GM12878 (cell line): Measurements from ENCODE around the gene PHF20. TPM values are rescaled to one million over a fixed set of nuclear protein-coding genes. Genes with fewer than 3 reads are reported as not detected.

Experiments used
- ATAC-seq: fragments of 200-7000 bp; cut with Tn5 transposase; 3 replicates; pipeline ENCODE4 v1.9.1; 2020; ENCODE audit warnings: mild to moderate bottlenecking, moderate library complexity
- BruUV-seq: library from RNA; stranded (reverse); fragments of 400-500 nt; replicated peaks from 2 replicates; lab custom pipeline; 2021; lab: Mats Ljungman, UMichigan
- CTCF ChIA-PET: fragments of 300-600 bp; sonication (Branson Sonifier 250); formaldehyde crosslinking; extraction: SDS; loops from one replicate; lab custom pipeline; 2021; ENCODE audit warnings: inconsistent platforms; lab: Yijun Ruan, JAX
- POLR2A ChIA-PET: fragments of 350-600 bp; formaldehyde crosslinking; extraction: SDS; loops from one replicate; lab custom pipeline; 2021; ENCODE audit warnings: inconsistent platforms; lab: Charles Lee
- RAD21 ChIA-PET: fragments of 300-600 bp; sonication (Branson Sonifier 250); formaldehyde crosslinking; loops from one replicate; lab custom pipeline; 2023; ENCODE audit warnings: antibody characterized with exemption; ENCODE audit not compliant: unreplicated experiment; lab: Charles Lee
- SMC1A ChIA-PET: fragments of 300-600 bp; sonication (Branson Sonifier 250); formaldehyde crosslinking; loops from one replicate; lab custom pipeline; 2023; ENCODE audit not compliant: unreplicated experiment, uncharacterized antibody; lab: Charles Lee
- DNase-seq: peaks from one replicate; pipeline ENCODE4 v3.0.0-alpha.2; 2011; ENCODE audit warnings: low read depth, low spot score
- FAIRE-seq: peaks from 3 replicates; lab custom pipeline; 2011; peaks lifted over from hg19 to GRCh38; lab: Jason Lieb, UNC
- H2AFZ ChIP-seq: 2 replicates; pipeline ENCODE4 v1.6.0; 2011; ENCODE audit warnings: low read depth, low read length, control low read depth; ENCODE audit not compliant: control insufficient read depth
- H3K27ac ChIP-seq: 2 replicates; pipeline ENCODE4 v1.5.1; 2011; ENCODE audit warnings: control low read depth; ENCODE audit not compliant: control insufficient read depth, insufficient read depth
- H3K27me3 ChIP-seq, 2 experiments: replicated peaks in 1 of 2; 2 replicates each; pipeline versions ENCODE4 v1.6.0 to v1.6.1; 2011; ENCODE audit warnings: low read length in 1 of 2; ENCODE audit not compliant: control insufficient read depth in 2 of 2, insufficient read depth in 2 of 2
- H3K36me3 ChIP-seq, 2 experiments: 2 replicates each; pipeline ENCODE4 v1.5.1; 2011; ENCODE audit warnings: low read length in 1 of 2; ENCODE audit not compliant: control insufficient read depth in 2 of 2, insufficient read depth in 2 of 2
- H3K4me1 ChIP-seq: 2 replicates; pipeline ENCODE4 v1.6.1; 2011; ENCODE audit warnings: mild to moderate bottlenecking, low read length, moderate library complexity, mixed read lengths; ENCODE audit not compliant: control insufficient read depth, insufficient read depth
- H3K4me2 ChIP-seq: 2 replicates; pipeline ENCODE4 v1.6.0; 2011; ENCODE audit warnings: control low read depth; ENCODE audit not compliant: control insufficient read depth, insufficient read depth
- H3K4me3 ChIP-seq: fragments of 200-600 bp; sonication (generic); 2 replicates; pipeline ENCODE4 v1.5.1; 2016
- H3K79me2 ChIP-seq: 2 replicates; pipeline ENCODE4 v1.6.0; 2011; ENCODE audit warnings: low read length; ENCODE audit not compliant: control insufficient read depth, insufficient read depth
- H3K9ac ChIP-seq: 2 replicates; pipeline ENCODE4 v1.8.0; 2011; ENCODE audit warnings: low read length, control low read depth, mixed read lengths; ENCODE audit not compliant: control insufficient read depth, insufficient read depth
- H3K9me3 ChIP-seq: replicated peaks from 3 replicates; pipeline ENCODE4 v1.5.1; 2011; ENCODE audit warnings: mild to moderate bottlenecking, low read length; ENCODE audit not compliant: control insufficient read depth, insufficient read depth
- H4K20me1 ChIP-seq: 2 replicates; pipeline ENCODE4 v1.6.0; 2011; ENCODE audit not compliant: control insufficient read depth, insufficient read depth
- CUX1 ChIP-seq: IDR thresholded peaks from 2 replicates; pipeline ENCODE4 v1.6.1; 2012; ENCODE audit warnings: improper control_type of control experiment, low read depth, low read length; ENCODE audit not compliant: insufficient replicate concordance
- EZH2 ChIP-seq: IDR thresholded peaks from 2 replicates; pipeline ENCODE4 v1.6.1; 2012; ENCODE audit warnings: low read depth, mild to moderate bottlenecking, control low read depth, inconsistent platforms, low read length, borderline replicate concordance; ENCODE audit not compliant: control insufficient read depth
- FOS ChIP-seq: IDR thresholded peaks from 3 replicates; pipeline ENCODE4 v1.6.1; 2011; ENCODE audit warnings: borderline replicate concordance; ENCODE audit not compliant: insufficient read length; ENCODE audit errors: extremely low read depth
- FOXM1 ChIP-seq: IDR thresholded peaks from 2 replicates; pipeline ENCODE4 v1.6.1; 2012; ENCODE audit warnings: low read depth, mild to moderate bottlenecking, inconsistent platforms, low read length, moderate library complexity
- PBX3 ChIP-seq: IDR thresholded peaks from 2 replicates; pipeline ENCODE4 v1.6.1; 2011; ENCODE audit warnings: mild to moderate bottlenecking, low read depth, low read length, moderate library complexity; ENCODE audit not compliant: insufficient replicate concordance
- ZNF217 ChIP-seq: fragments of 450-650 bp; IDR thresholded peaks from 2 replicates; pipeline ENCODE4 v1.6.1; 2017; ENCODE audit warnings: antibody characterized with exemption, mild to moderate bottlenecking
- WGBS: methylation state at CpG from one replicate; pipeline ENCODE4 v1.1.6; 2016; ENCODE audit warnings: low lambda C conversion rate; ENCODE audit not compliant: insufficient replicate concordance, insufficient coverage; ENCODE audit errors: missing lambda C conversion rate; 5-methylcytosine and 5-hydroxymethylcytosine counted together
- in situ Hi-C: fragments of 300-500 bp; cut with MboI; formaldehyde crosslinking; loops from 9 replicates; pipeline ENCODE4 v1.14.3; 2018; ENCODE audit warnings: mixed read lengths
- intact Hi-C: fragments of 100-400 bp; cut with micrococcal nuclease; formaldehyde crosslinking; loops from one replicate; pipeline ENCODE4 v1.14.2; 2022; ENCODE audit not compliant: unreplicated experiment
- polyA plus RNA-seq, 11 experiments: library from polyadenylated mRNA; depleted of rRNA in 4 of 11; unstranded in 6 of 11; stranded (reverse) in 5 of 11; fragments of >200 nt; fragmentation: Nextera tagmentation in 4 of 11; fragmentation: Illumina TruSeq in 1 of 11; extraction: Ambion mirVana in 4 of 11; extraction: Trizol in 1 of 11; gene quantifications; 1 replicate in 1 of 11; 2 replicates in 10 of 11; pipeline versions ENCODE4 v1.2.1 to v1.2.3, GENCODE V29; 2011 to 2016; ENCODE audit warnings: inconsistent platforms in 2 of 11, missing spikeins in 2 of 11, low read depth in 1 of 11
- total RNA-seq, 4 experiments: library from RNA; depleted of rRNA in 3 of 4; stranded (reverse); fragments of >200 nt in 3 of 4; fragmentation: Illumina TruSeq in 1 of 4; extraction: Trizol in 1 of 4; gene quantifications; 2 replicates each; pipeline versions ENCODE4 v1.2.1 to v1.2.3, GENCODE V29; 2013 to 2021

Gene PHF20
- total and polyA plus RNA-seq, 10 of the 15 experiments (the other 5 are each of a cell fraction or from before 2014, with no cell fraction given) = 31.6 to 91.2 (median 46.8) TPM

GRCh38 chr20:35826397-35826998 lies 54.7 kb downstream of the PHF20 start:
- Histone ChIP-seq H3K9me3 (no peaks in the 10 kb centered on the region), H3K4me3 (no peak overlapping the region), H3K36me3 (peaks cover 0 to 6% of the 10 kb centered on the region in 2 experiments; a peak in 2 of 4 replicates), H2AFZ (no peak overlapping the region), H4K20me1 (no peaks in the 10 kb centered on the region)
- DNase-seq (no peak), FAIRE-seq (peak; percentile 13)
- CTCF ChIA-PET = interaction anchor here (1.1 kb wide), 1 partner anchor 10 kb away, joined by 3 read pairs; no protein-coding TSS in a partner anchor
- TF ChIP-seq FOS = no peak
- TF ChIP-seq EZH2 = no peak
- no peak for TF ChIP-seq FOXM1
- no peak for TF ChIP-seq ZNF217
- TF ChIP-seq PBX3 = no peak
- no peak for TF ChIP-seq CUX1
- TF ChIP-seq, all 136 proteins: peak for 0
- H3K27ac ChIP-seq = no peak overlapping the region
- H3K27me3 ChIP-seq = no peaks in the 10 kb centered on the region
- ATAC-seq = no peak
- intact Hi-C loops (no loop called here), in situ Hi-C loops (no loop called here)
- H3K9ac ChIP-seq = no peak overlapping the region
- no peak overlapping the region for H3K4me2 ChIP-seq
- POLR2A ChIA-PET = no interaction called here
- 100% methylated on average over 1 of the region's 1 CpG for WGBS
- SMC1A ChIA-PET = no interaction called here
- no peaks in the 10 kb centered on the region for H3K4me1 ChIP-seq
- RAD21 ChIA-PET = no interaction called here
- BruUV-seq = TSS peak; percentile 21
- peaks cover 1% of the 10 kb centered on the region; the same call in 1 of the 2 replicates for H3K79me2 ChIP-seq
